K562 (cell line): Measurements from ENCODE around the gene DCDC2. TPM values are rescaled to one million over a fixed set of nuclear protein-coding genes. Genes with fewer than 3 reads are reported as not detected.

ENCODE experiments used
- ATAC-seq: fragments of 200-7000 bp; cut with Tn5 transposase; 3 replicates; pipeline ENCODE4 v1.9.1; 2020; ENCODE audit warnings: moderate library complexity
- BruUV-seq: library from RNA; stranded (reverse); fragments of 400-500 nt; replicated peaks from 2 replicates; lab custom pipeline; 2021; lab: Mats Ljungman, UMichigan
- CTCF ChIA-PET: fragments of 300-600 bp; formaldehyde crosslinking; extraction: SDS; loops from one replicate; lab custom pipeline; 2021; ENCODE audit warnings: low intra/inter-chr PET ratio; lab: Yijun Ruan, JAX
- POLR2A ChIA-PET: fragments of 300-600, 350-650 bp; sonication (Branson Sonifier 250); formaldehyde crosslinking; extraction: SDS; loops from one replicate; lab custom pipeline; 2021; ENCODE audit warnings: antibody characterized with exemption, inconsistent platforms; lab: Yijun Ruan, JAX
- DNase-seq, 4 experiments: peaks; one replicate each; pipeline versions ENCODE4 v3.0.0 to v3.0.0-alpha.2; 2011 to 2018; ENCODE audit warnings: low spot score in 3 of 4, mixed read lengths in 3 of 4; ENCODE audit errors: extremely low read depth in 1 of 4
- FAIRE-seq: peaks from 2 replicates; lab custom pipeline; 2011; peaks lifted over from hg19 to GRCh38; lab: Jason Lieb, UNC
- H2AFZ ChIP-seq: 2 replicates; pipeline ENCODE4 v1.6.0; 2011; ENCODE audit warnings: low read depth, low read length, control low read depth, inconsistent platforms
- H3K27ac ChIP-seq: fragments of 200-600 bp; 3 replicates; pipeline ENCODE4 v1.8.0; 2011; ENCODE audit warnings: low read depth, mild to moderate bottlenecking, control low read depth, inconsistent platforms, low read length, moderate library complexity, mixed read lengths; ENCODE audit errors: extremely low read depth
- H3K27me3 ChIP-seq, 2 experiments: fragments of 300-600 bp in 1 of 2; 2 replicates in 1 of 2; 3 replicates in 1 of 2; pipeline versions ENCODE4 v1.6.0 to v1.8.0; 2011; ENCODE audit warnings: inconsistent platforms in 2 of 2, low read length in 2 of 2, mild to moderate bottlenecking in 1 of 2, mixed read lengths in 1 of 2, moderate library complexity in 1 of 2; ENCODE audit not compliant: control insufficient read depth in 2 of 2, insufficient read depth in 2 of 2
- H3K36me3 ChIP-seq: fragments of 300-600 bp; 3 replicates; pipeline ENCODE4 v1.8.0; 2011; ENCODE audit warnings: mild to moderate bottlenecking, low read length, inconsistent platforms; ENCODE audit not compliant: control insufficient read depth, insufficient read depth
- H3K4me1 ChIP-seq, 2 experiments: fragments of 200-600 bp in 1 of 2; replicated peaks in 1 of 2; 2 replicates in 1 of 2; 3 replicates in 1 of 2; pipeline versions ENCODE4 v1.5.1 to v1.8.0; 2011; ENCODE audit warnings: inconsistent platforms in 2 of 2, low read length in 2 of 2, mild to moderate bottlenecking in 1 of 2, mixed read lengths in 1 of 2, moderate library complexity in 1 of 2; ENCODE audit not compliant: control insufficient read depth in 2 of 2, insufficient read depth in 2 of 2
- H3K4me2 ChIP-seq: 2 replicates; pipeline ENCODE4 v1.6.1; 2011; ENCODE audit warnings: low read length, control low read depth, inconsistent platforms, mixed read lengths; ENCODE audit not compliant: insufficient read depth
- H3K4me3 ChIP-seq: fragments of 200-600 bp; sonication (generic), shearing (Covaris generic); 2 replicates; pipeline ENCODE4 v1.5.1; 2016; ENCODE audit warnings: control low read depth, inconsistent platforms
- H3K79me2 ChIP-seq: fragments of 200-600 bp; 3 replicates; pipeline ENCODE4 v1.8.0; 2011; ENCODE audit warnings: low read length, inconsistent platforms; ENCODE audit not compliant: control insufficient read depth, insufficient read depth
- H3K9ac ChIP-seq, 2 experiments: 2 replicates each; pipeline versions ENCODE4 v1.6.0 to v1.6.1; 2011; ENCODE audit warnings: low read depth in 2 of 2, low read length in 2 of 2, control low read depth in 1 of 2, inconsistent platforms in 1 of 2, mild to moderate bottlenecking in 1 of 2, mixed read lengths in 1 of 2; ENCODE audit not compliant: insufficient read depth in 1 of 2
- H3K9me1 ChIP-seq: one replicate; pipeline ENCODE4 v1.6.0; 2011; ENCODE audit warnings: inconsistent platforms, mild to moderate bottlenecking, low read length, moderate library complexity; ENCODE audit not compliant: control insufficient read depth, insufficient read depth
- H3K9me3 ChIP-seq: replicated peaks from 2 replicates; pipeline ENCODE4 v1.5.1; 2011; ENCODE audit warnings: low read depth, low read length, inconsistent platforms; ENCODE audit not compliant: control insufficient read depth, insufficient read depth
- H4K20me1 ChIP-seq: replicated peaks from 2 replicates; pipeline ENCODE4 v1.6.1; 2011; ENCODE audit warnings: low read length, inconsistent platforms, mixed read lengths; ENCODE audit not compliant: control insufficient read depth, insufficient read depth
- ARID1B ChIP-seq: fragments of 450-650 bp; IDR thresholded peaks from 2 replicates; pipeline ENCODE4 v1.6.1; 2016; ENCODE audit warnings: antibody characterized with exemption, mild to moderate bottlenecking, inconsistent platforms
- ETS2 ChIP-seq: IDR thresholded peaks from 2 replicates; pipeline ENCODE4 v1.6.1; 2016; ENCODE audit warnings: borderline replicate concordance, missing genetic modification characterization, mild to moderate bottlenecking, moderate library complexity, missing compliant biosample characterization; ENCODE audit not compliant: poor library complexity, severe bottlenecking
- FOS ChIP-seq: IDR thresholded peaks from 3 replicates; pipeline ENCODE4 v1.6.1; 2011; ENCODE audit not compliant: insufficient read length; ENCODE audit errors: extremely low read depth
- GABPB1 ChIP-seq: sonication (generic); formaldehyde crosslinking; IDR thresholded peaks from 2 replicates; pipeline ENCODE4 v1.8.0; 2022; ENCODE audit warnings: mild to moderate bottlenecking, missing genetic modification reagents
- HDGF ChIP-seq: fragments of 450-650 bp; IDR thresholded peaks from 2 replicates; pipeline ENCODE4 v1.6.1; 2016
- MED1 ChIP-seq: sonication (generic); formaldehyde crosslinking; IDR thresholded peaks from 2 replicates; pipeline ENCODE4 v1.8.1; 2023; ENCODE audit warnings: missing genetic modification reagents, borderline replicate concordance
- PCBP1 ChIP-seq: fragments of 200-400 bp; formaldehyde crosslinking; IDR thresholded peaks from 2 replicates; pipeline ENCODE4 v1.6.1; 2018; ENCODE audit warnings: mild to moderate bottlenecking, low read depth, low read length; ENCODE audit not compliant: poor library complexity, severe bottlenecking
- SP1 ChIP-seq: sonication (generic); formaldehyde crosslinking; IDR thresholded peaks from 2 replicates; pipeline ENCODE4 v1.8.1; 2022; ENCODE audit warnings: mild to moderate bottlenecking, missing genetic modification reagents
- STAT5A ChIP-seq: IDR thresholded peaks from 2 replicates; pipeline ENCODE4 v1.6.1; 2012; ENCODE audit warnings: low read length, inconsistent platforms, borderline replicate concordance
- ZEB2 ChIP-seq: fragments of 450-650 bp; IDR thresholded peaks from 2 replicates; pipeline ENCODE4 v1.6.1; 2016
- ZFP30 ChIP-seq: fragments of 250-450 bp; sonication (Bioruptor Pico); IDR thresholded peaks from 2 replicates; pipeline ENCODE4 v1.8.0; 2022; ENCODE audit warnings: moderate library complexity, mild to moderate bottlenecking, inconsistent platforms, borderline replicate concordance
- WGBS: fragments of 100-300 bp; shearing (Covaris generic); methylation state at CpG from one replicate; pipeline ENCODE4 v1.1.6; 2016; ENCODE audit warnings: low coverage, mixed read lengths; ENCODE audit not compliant: insufficient coverage; ENCODE audit errors: missing lambda C conversion rate; 5-methylcytosine and 5-hydroxymethylcytosine counted together
- in situ Hi-C: fragments of 300-500 bp; cut with MboI; formaldehyde crosslinking; loops from 4 replicates; pipeline ENCODE4 v1.15.0; 2018; ENCODE audit warnings: inconsistent platforms, mixed read lengths
- intact Hi-C: fragments of 100-400 bp; cut with micrococcal nuclease; formaldehyde crosslinking; loops from 2 replicates; pipeline ENCODE4 v1.14.2; 2022
- polyA plus RNA-seq, 8 experiments: library from polyadenylated mRNA; depleted of rRNA in 4 of 8; stranded (reverse) in 5 of 8; unstranded in 3 of 8; fragments of >200 nt; fragmentation: Nextera tagmentation in 2 of 8; fragmentation: Illumina TruSeq in 1 of 8; extraction: Ambion mirVana in 2 of 8; extraction: Trizol in 1 of 8; gene quantifications; 2 replicates each; pipeline versions ENCODE4 v1.2.1 to v1.2.3, GENCODE V29; 2011 to 2014; ENCODE audit warnings: inconsistent platforms in 1 of 8, missing spikeins in 1 of 8
- total RNA-seq, 7 experiments: library from RNA; depleted of rRNA in 6 of 7; stranded (reverse); fragments of >200 nt in 6 of 7; fragmentation: Illumina TruSeq in 2 of 7; extraction: Trizol in 2 of 7; gene quantifications; 2 replicates each; pipeline versions ENCODE4 v1.2.1 to v1.2.3, GENCODE V29; 2011 to 2021; ENCODE audit warnings: low replicate concordance in 1 of 7
- TF ChIP-seq, protein P1 (sequence below): fragments of 200-800 bp; sonication (Bioruptor generic); IDR thresholded peaks from 2 replicates; pipeline ENCODE4 v1.6.1; 2017; ENCODE audit warnings: missing genetic modification characterization, missing compliant biosample characterization

The DCDC2 gene
- total and polyA plus RNA-seq, 9 of the 15 experiments (the other 6 are each of a cell fraction or from before 2014, with no cell fraction given): 0.04 TPM; not detected in 8

DNA sequence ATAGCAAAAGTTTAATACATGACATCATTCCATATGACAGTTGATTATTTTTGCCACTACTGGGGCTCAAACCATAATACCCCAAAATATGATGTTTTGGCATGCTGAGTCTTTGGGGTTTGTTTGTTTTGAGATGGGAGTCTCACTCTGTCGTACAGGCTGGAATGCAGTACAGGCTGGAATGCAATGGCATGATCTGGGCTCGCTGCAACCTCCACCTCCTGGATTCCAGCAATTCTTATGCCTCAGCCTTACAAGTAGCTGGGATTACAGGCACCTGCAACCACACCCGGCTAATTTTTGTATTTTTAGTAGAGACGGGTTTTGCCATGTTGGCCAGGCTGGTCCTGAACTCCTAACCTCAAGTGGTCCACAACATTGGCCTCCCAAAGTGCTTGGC is 43.6 kb upstream of the DCDC2 start:
- intact Hi-C loops: loop anchor here (5.0 kb wide), 1 partner anchor 371 kb away; the partner anchor contains the start of gene GMNN
- TF ChIP-seq PCBP1 (no peak), ETS2 (no peak), ARID1B (no peak), SP1 (CRISPR knock-in tag) (no peak), MED1 (CRISPR knock-in tag) (no peak), GABPB1 (CRISPR knock-in tag) (no peak), STAT5A (no peak), ZEB2 (no peak), ZFP30 (no peak), FOS (no peak), HDGF (no peak)
- TF ChIP-seq, protein P1, sequence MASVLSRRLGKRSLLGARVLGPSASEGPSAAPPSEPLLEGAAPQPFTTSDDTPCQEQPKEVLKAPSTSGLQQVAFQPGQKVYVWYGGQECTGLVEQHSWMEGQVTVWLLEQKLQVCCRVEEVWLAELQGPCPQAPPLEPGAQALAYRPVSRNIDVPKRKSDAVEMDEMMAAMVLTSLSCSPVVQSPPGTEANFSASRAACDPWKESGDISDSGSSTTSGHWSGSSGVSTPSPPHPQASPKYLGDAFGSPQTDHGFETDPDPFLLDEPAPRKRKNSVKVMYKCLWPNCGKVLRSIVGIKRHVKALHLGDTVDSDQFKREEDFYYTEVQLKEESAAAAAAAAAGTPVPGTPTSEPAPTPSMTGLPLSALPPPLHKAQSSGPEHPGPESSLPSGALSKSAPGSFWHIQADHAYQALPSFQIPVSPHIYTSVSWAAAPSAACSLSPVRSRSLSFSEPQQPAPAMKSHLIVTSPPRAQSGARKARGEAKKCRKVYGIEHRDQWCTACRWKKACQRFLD: no peak
- ATAC-seq (no peak), DNase-seq (no peak), FAIRE-seq (no peak)
- ChIA-PET CTCF (no interaction called here), POLR2A (interaction anchor here (0.9 kb wide), 1 partner anchor 23 kb away, joined by 3 read pairs; no protein-coding TSS in a partner anchor)
- no TSS peak for BruUV-seq
- Histone ChIP-seq H2AFZ (no peak overlapping the region), H4K20me1 (no peaks in the 10 kb centered on the region), H3K9me1 (no peaks in the 10 kb centered on the region), H3K36me3 (peaks cover 22% of the 10 kb centered on the region), H3K27me3 (no peaks in the 10 kb centered on the region), H3K4me1 (peaks cover 13 to 23% of the 10 kb centered on the region in 2 experiments; a peak in 4 of 5 replicates), H3K4me3 (no peak overlapping the region), H3K9me3 (peaks cover 5% of the 10 kb centered on the region; the same call in 1 of the 2 replicates), H3K27ac (no peak overlapping the region), H3K4me2 (no peak overlapping the region), H3K79me2 (peaks cover 41% of the 10 kb centered on the region), H3K9ac (no peak overlapping the region)
- in situ Hi-C loops: no loop called here
- 81% methylated on average over 4 of the region's 4 CpGs for WGBS
